Glutamatergic neuron (in vitro differentiated cells): ENCODE results near the gene ALDH1A1. TPM values are rescaled to one million over a fixed set of nuclear protein-coding genes. Genes with fewer than 3 reads are reported as not detected.

Source experiments
- DNase-seq: peaks from one replicate; pipeline ENCODE4 v3.0.0; 2022
- H3K27ac Mint-ChIP-seq: one replicate; pipeline ENCODE4 v1.8.0; 2020; ENCODE audit warnings: mild to moderate bottlenecking, mixed read lengths, inconsistent platforms; ENCODE audit not compliant: unreplicated experiment
- H3K27me3 Mint-ChIP-seq: one replicate; pipeline ENCODE4 v1.8.0; 2020; ENCODE audit warnings: mild to moderate bottlenecking, moderate library complexity, mixed read lengths, inconsistent platforms; ENCODE audit not compliant: unreplicated experiment
- H3K36me3 Mint-ChIP-seq: one replicate; pipeline ENCODE4 v1.8.0; 2020; ENCODE audit warnings: mild to moderate bottlenecking, mixed read lengths, inconsistent platforms; ENCODE audit not compliant: unreplicated experiment
- H3K4me1 Mint-ChIP-seq: one replicate; pipeline ENCODE4 v1.8.0; 2020; ENCODE audit warnings: mild to moderate bottlenecking, low read depth, mixed read lengths, inconsistent platforms; ENCODE audit not compliant: unreplicated experiment
- H3K4me3 Mint-ChIP-seq: one replicate; pipeline ENCODE4 v1.8.0; 2020; ENCODE audit warnings: mild to moderate bottlenecking, mixed read lengths, inconsistent platforms; ENCODE audit not compliant: unreplicated experiment
- H3K9me3 Mint-ChIP-seq: one replicate; pipeline ENCODE4 v1.8.0; 2020; ENCODE audit warnings: mild to moderate bottlenecking, moderate library complexity, mixed read lengths, inconsistent platforms; ENCODE audit not compliant: unreplicated experiment
- total RNA-seq: library from RNA; stranded (reverse); fragmentation: NEBNext Ultra II Directional; extraction: Animal tissue kit (Norgen Biotek cat#: 25700); gene quantifications from one replicate; pipeline ENCODE4 v1.2.1, GENCODE V29; 2021; ENCODE audit not compliant: unreplicated experiment
- TF ChIP-seq, protein P1 (sequence below): fragments of 200-600 bp; sonication (generic); IDR thresholded peaks from one replicate; pipeline ENCODE4 v1.5.0; 2021; ENCODE audit not compliant: partially characterized antibody, unreplicated experiment

ALDH1A1 gene
- total RNA-seq, 1 donor from 2014 or later = not detected

DNA sequence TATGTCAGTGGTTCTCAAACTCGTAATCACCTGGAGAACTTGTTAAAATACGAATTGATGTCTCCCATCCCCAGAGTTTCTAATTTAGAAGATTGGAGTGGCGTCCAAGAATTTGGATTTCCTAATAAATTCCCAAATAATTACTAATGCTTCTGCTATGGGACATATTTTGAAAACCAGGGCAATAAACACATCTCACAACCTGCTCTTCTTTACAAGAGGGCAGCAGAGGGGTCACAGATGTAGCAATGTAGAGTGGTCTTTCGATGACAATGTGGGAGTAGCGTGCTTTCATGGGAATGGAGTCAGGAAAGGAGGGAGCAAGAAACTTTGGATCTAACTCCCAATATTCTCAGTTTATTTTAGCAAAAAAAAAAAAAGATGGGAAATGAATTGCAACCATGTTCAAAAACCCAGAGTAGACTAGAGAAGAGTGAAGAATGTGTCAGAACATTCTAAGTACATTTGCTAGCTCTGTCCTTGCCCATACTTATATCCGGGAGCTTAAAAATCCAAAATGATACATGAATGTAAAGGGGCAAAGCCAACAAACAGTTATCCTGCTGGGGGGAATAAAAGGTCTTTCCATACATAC is 33.8 kb upstream of the ALDH1A1 start:
- Mint-ChIP-seq H3K36me3 (no peaks in the 10 kb centered on the region), H3K4me3 (no peak overlapping the region), H3K27me3 (no peaks in the 10 kb centered on the region), H3K9me3 (no peaks in the 10 kb centered on the region), H3K4me1 (no peaks in the 10 kb centered on the region), H3K27ac (no peak overlapping the region)
- no peak for DNase-seq
- TF ChIP-seq, protein P1, sequence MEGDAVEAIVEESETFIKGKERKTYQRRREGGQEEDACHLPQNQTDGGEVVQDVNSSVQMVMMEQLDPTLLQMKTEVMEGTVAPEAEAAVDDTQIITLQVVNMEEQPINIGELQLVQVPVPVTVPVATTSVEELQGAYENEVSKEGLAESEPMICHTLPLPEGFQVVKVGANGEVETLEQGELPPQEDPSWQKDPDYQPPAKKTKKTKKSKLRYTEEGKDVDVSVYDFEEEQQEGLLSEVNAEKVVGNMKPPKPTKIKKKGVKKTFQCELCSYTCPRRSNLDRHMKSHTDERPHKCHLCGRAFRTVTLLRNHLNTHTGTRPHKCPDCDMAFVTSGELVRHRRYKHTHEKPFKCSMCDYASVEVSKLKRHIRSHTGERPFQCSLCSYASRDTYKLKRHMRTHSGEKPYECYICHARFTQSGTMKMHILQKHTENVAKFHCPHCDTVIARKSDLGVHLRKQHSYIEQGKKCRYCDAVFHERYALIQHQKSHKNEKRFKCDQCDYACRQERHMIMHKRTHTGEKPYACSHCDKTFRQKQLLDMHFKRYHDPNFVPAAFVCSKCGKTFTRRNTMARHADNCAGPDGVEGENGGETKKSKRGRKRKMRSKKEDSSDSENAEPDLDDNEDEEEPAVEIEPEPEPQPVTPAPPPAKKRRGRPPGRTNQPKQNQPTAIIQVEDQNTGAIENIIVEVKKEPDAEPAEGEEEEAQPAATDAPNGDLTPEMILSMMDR = no peak

DNA sequence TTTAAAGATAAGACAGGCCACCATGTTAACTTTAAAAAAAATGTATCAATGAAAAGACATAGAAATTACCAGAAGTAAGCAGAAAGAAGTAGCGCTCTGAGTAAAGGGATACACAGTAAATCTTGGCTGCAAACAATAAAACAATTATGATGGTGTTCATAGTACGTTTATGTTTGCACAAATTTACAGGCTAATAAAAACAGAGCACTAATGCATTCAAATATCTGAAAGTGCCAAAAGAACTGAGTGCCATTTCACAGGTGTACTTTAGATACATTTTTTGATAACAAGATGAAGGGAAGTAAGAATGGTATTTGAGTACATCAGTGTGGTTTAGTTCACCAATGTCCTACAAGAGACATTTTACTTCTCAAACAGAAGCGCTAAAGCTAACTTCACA is 32.9 kb upstream of the ALDH1A1 start:
- Mint-ChIP-seq H3K9me3 (no peaks in the 10 kb centered on the region), H3K27me3 (no peaks in the 10 kb centered on the region), H3K27ac (no peak overlapping the region), H3K4me1 (no peaks in the 10 kb centered on the region), H3K36me3 (no peaks in the 10 kb centered on the region), H3K4me3 (no peak overlapping the region)
- DNase-seq = no peak
- TF ChIP-seq, protein P1 = no peak

DNA sequence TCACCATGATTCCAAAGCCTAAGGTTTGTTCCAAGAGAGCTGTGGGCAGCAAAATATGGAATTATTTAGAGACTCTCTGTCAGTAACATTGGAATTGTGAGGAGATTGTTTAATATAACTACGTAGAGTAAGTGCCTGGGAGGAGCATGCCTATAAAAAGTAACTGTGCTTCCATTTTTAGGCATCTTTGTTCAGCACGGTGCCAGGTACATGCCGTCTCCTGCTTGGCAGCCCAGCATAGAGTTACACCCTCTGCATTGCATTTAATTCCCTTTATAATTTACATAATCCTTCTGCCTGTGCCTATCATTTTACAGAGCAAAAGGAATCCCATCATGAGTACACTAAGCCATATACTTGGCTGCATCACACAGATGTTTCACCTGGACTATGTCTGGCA is 32.1 kb upstream of the ALDH1A1 start:
- TF ChIP-seq, protein P1 = no peak
- H3K9me3 Mint-ChIP-seq = no peaks in the 10 kb centered on the region
- H3K36me3 Mint-ChIP-seq = no peaks in the 10 kb centered on the region
- H3K4me3 Mint-ChIP-seq = no peak overlapping the region
- no peak overlapping the region for H3K27ac Mint-ChIP-seq
- H3K27me3 Mint-ChIP-seq = no peaks in the 10 kb centered on the region
- no peaks in the 10 kb centered on the region for H3K4me1 Mint-ChIP-seq
- DNase-seq = no peak

DNA sequence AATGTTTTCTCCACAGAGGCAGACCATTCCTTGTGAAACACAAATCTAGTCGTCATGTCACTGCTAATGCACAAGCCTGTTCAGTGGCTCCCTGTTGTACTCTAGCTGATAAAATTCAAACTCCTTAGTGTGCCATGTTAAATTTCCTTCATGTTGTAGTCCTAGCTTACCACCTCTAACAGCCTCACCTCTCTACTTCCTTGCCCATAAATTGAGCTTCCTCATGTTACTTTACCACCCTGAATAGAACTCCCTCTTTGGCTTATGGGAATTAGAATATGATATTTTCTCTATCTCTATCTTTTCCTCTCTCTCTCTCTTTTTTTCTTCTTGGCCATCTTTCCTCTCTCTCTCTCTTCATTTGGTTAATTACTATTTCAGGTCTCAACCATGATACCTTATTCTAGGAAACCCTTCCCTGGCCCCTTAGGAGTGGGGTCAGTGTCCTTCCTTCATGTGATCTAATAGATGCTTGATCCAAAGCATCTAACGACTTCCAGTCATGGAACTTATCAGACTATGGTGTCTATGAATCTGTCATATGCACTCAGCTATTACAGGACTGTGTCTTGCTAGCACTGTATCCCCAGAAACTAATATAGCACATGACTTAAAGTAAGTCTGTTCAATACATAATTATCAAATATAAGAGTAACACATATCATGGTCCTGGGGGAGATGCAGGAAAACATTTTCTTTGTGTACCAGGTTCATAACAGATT is 31.5 kb upstream of the ALDH1A1 start:
- H3K36me3 Mint-ChIP-seq = no peaks in the 10 kb centered on the region
- no peaks in the 10 kb centered on the region for H3K9me3 Mint-ChIP-seq
- no peak overlapping the region for H3K27ac Mint-ChIP-seq
- DNase-seq = no peak
- H3K4me1 Mint-ChIP-seq = no peaks in the 10 kb centered on the region
- TF ChIP-seq, protein P1 = no peak
- H3K4me3 Mint-ChIP-seq = no peak overlapping the region
- no peaks in the 10 kb centered on the region for H3K27me3 Mint-ChIP-seq

DNA sequence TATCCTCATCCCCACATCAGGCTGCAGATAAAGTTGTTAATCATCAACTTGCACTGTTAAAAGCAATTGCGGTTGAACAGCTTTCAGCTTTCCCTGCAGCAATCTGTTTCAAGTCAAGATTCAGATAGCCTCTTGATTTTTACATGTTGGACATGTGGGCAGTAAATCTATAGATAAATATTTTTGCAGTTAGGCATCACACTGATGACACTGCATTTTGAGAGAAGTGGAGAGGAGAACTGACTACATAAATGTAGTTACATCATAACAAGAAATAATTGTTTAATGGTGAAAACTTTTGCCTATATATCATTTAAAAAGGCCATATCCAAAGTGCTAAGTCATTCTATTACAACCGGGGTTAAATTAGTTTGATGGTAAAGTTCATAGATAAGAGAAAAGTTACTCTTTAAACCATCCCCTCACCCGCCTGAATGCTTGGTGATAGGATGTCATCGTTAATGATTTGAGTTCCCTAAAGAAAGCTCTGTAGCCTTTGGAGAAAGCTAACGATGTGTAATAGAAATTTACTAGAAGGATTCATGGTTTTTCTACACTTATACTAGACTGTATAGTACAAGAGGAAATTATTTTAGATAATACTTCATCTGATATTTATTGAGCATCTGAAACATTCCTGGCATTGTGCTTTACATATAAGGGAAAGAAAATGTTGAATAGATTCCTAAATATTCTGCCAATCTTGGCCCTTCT is 30.8 kb upstream of the ALDH1A1 start:
- no peaks in the 10 kb centered on the region for H3K36me3 Mint-ChIP-seq
- no peak overlapping the region for H3K27ac Mint-ChIP-seq
- no peaks in the 10 kb centered on the region for H3K27me3 Mint-ChIP-seq

More for the DNA sequence above, 30.8 kb upstream of the ALDH1A1 start:
- TF ChIP-seq, protein P1 = no peak
- Mint-ChIP-seq H3K4me3 (no peak overlapping the region), H3K4me1 (no peaks in the 10 kb centered on the region), H3K9me3 (no peaks in the 10 kb centered on the region)
- no peak for DNase-seq
